HepG2 (cell line): ENCODE results near the gene CLCNKA. TPM values are rescaled to one million over a fixed set of nuclear protein-coding genes. Genes with fewer than 3 reads are reported as not detected.
"Not testable (repeated sequence)": the region's sequence is repeated elsewhere in the genome, so short reads cannot be mapped to it uniquely, and the experiment has no call there.

ENCODE experiments used
- ATAC-seq: fragments of 200-7000 bp; cut with Tn5 transposase; 3 replicates; pipeline ENCODE4 v1.9.1; 2020; ENCODE audit warnings: mild to moderate bottlenecking, moderate library complexity
- BruUV-seq: library from RNA; stranded (reverse); fragments of 400-500 nt; replicated peaks from 2 replicates; lab custom pipeline; 2021; lab: Mats Ljungman, UMichigan
- CTCF ChIA-PET: fragments of 300-600 bp; formaldehyde crosslinking; extraction: SDS; loops from one replicate; lab custom pipeline; 2021; ENCODE audit warnings: low total read pairs, inconsistent platforms, low intra/inter-chr PET ratio; lab: Yijun Ruan, JAX
- POLR2A ChIA-PET: fragments of 350-600 bp; sonication (Branson Sonifier 250); formaldehyde crosslinking; loops from one replicate; lab custom pipeline; 2020; ENCODE audit warnings: antibody characterized with exemption, inconsistent platforms; lab: Yijun Ruan, JAX
- DNase-seq: peaks from one replicate; pipeline ENCODE4 v3.0.0-alpha.2; 2015; ENCODE audit warnings: low spot score
- FAIRE-seq: peaks from 3 replicates; lab custom pipeline; 2011; peaks lifted over from hg19 to GRCh38; lab: Jason Lieb, UNC
- H2AFZ ChIP-seq: one replicate; pipeline ENCODE4 v1.6.1; 2011; ENCODE audit warnings: low read length, inconsistent platforms
- H3K27ac ChIP-seq: fragments of 300-600 bp; 3 replicates; pipeline ENCODE4 v1.8.0; 2011; ENCODE audit warnings: mixed run types, mild to moderate bottlenecking, mixed read lengths, low read length, inconsistent platforms; ENCODE audit not compliant: insufficient read depth; ENCODE audit errors: extremely low read length
- H3K27me3 ChIP-seq, 2 experiments: fragments of 200-600 bp in 1 of 2; 2 replicates in 1 of 2; 3 replicates in 1 of 2; pipeline versions ENCODE4 v1.6.0 to v1.8.0; 2011; ENCODE audit warnings: low read length in 2 of 2, mild to moderate bottlenecking in 2 of 2, moderate library complexity in 2 of 2, inconsistent platforms in 1 of 2; ENCODE audit not compliant: insufficient read depth in 2 of 2, control insufficient read depth in 1 of 2
- H3K36me3 ChIP-seq, 2 experiments: fragments of 200-600 bp in 1 of 2; replicated peaks in 1 of 2; 2 replicates in 1 of 2; 3 replicates in 1 of 2; pipeline versions ENCODE4 v1.5.1 to v1.8.0; 2011; ENCODE audit warnings: low read length in 2 of 2, inconsistent platforms in 1 of 2; ENCODE audit not compliant: insufficient read depth in 2 of 2, control insufficient read depth in 1 of 2
- H3K4me1 ChIP-seq: 2 replicates; pipeline ENCODE4 v1.5.1; 2012; ENCODE audit warnings: low read length, inconsistent platforms; ENCODE audit not compliant: insufficient read depth
- H3K4me2 ChIP-seq: 2 replicates; pipeline ENCODE4 v1.6.0; 2011; ENCODE audit warnings: low read depth, low read length, inconsistent platforms
- H3K4me3 ChIP-seq, 3 experiments: fragments of 200-600 bp in 1 of 3; sonication (generic), shearing (Covaris generic) in 1 of 3; replicated peaks in 1 of 3; 2 replicates each; pipeline ENCODE4 v1.5.1; 2011 to 2016; ENCODE audit warnings: low read length in 3 of 3, inconsistent platforms in 2 of 3, low read depth in 2 of 3, mild to moderate bottlenecking in 2 of 3, control low read depth in 1 of 3, mixed read lengths in 1 of 3; ENCODE audit not compliant: insufficient read depth in 1 of 3
- H3K79me2 ChIP-seq: one replicate; pipeline ENCODE4 v1.6.1; 2011; ENCODE audit warnings: low read length, inconsistent platforms; ENCODE audit not compliant: insufficient read depth
- H3K9ac ChIP-seq: 2 replicates; pipeline ENCODE4 v1.6.0; 2011; ENCODE audit warnings: mild to moderate bottlenecking, low read depth, low read length, inconsistent platforms; ENCODE audit not compliant: insufficient read depth
- H3K9me3 ChIP-seq: 2 replicates; pipeline ENCODE4 v1.5.1; 2012; ENCODE audit warnings: mild to moderate bottlenecking, low read length
- H4K20me1 ChIP-seq: 2 replicates; pipeline ENCODE4 v1.6.0; 2011; ENCODE audit warnings: inconsistent platforms, mild to moderate bottlenecking, low read length, moderate library complexity; ENCODE audit not compliant: insufficient read depth
- CEBPG ChIP-seq: IDR thresholded peaks from 2 replicates; pipeline ENCODE4 v1.6.1; 2016
- HHEX ChIP-seq: IDR thresholded peaks from 2 replicates; pipeline ENCODE4 v1.6.1; 2016; ENCODE audit warnings: control low read depth
- LCORL ChIP-seq, 2 experiments: fragments of 450-650 bp in 1 of 2; sonication (generic) in 1 of 2; formaldehyde crosslinking in 1 of 2; IDR thresholded peaks; 2 replicates each; pipeline versions ENCODE4 v1.5.0 to v1.6.1; 2017 to 2020; ENCODE audit warnings: antibody characterized with exemption in 1 of 2, missing genetic modification reagents in 1 of 2
- SOX5 ChIP-seq: IDR thresholded peaks from 2 replicates; pipeline ENCODE4 v1.6.1; 2016; ENCODE audit warnings: borderline replicate concordance
- THAP11 ChIP-seq: IDR thresholded peaks from 2 replicates; pipeline ENCODE4 v1.6.1; 2016; ENCODE audit warnings: missing biosample characterization, missing genetic modification reagents
- ZMYM3 ChIP-seq: sonication (generic); formaldehyde crosslinking; IDR thresholded peaks from 2 replicates; pipeline ENCODE4 v1.5.1; 2020; ENCODE audit warnings: mild to moderate bottlenecking, missing genetic modification reagents
- ZNF569 ChIP-seq: sonication (generic); formaldehyde crosslinking; IDR thresholded peaks from 2 replicates; pipeline ENCODE4 v1.5.0; 2020; ENCODE audit warnings: mild to moderate bottlenecking, missing genetic modification reagents, moderate library complexity, borderline replicate concordance
- ZNF629 ChIP-seq: sonication (generic); formaldehyde crosslinking; conservative IDR thresholded peaks from 2 replicates; pipeline ENCODE4 v1.5.0; 2020; ENCODE audit warnings: missing genetic modification reagents
- ZNF879 ChIP-seq: sonication (generic); formaldehyde crosslinking; IDR thresholded peaks from 2 replicates; pipeline ENCODE4 v1.8.1; 2023; ENCODE audit warnings: missing genetic modification reagents
- ZSCAN20 ChIP-seq: sonication (generic); formaldehyde crosslinking; IDR thresholded peaks from 2 replicates; pipeline ENCODE4 v1.4.0; 2020; ENCODE audit warnings: missing genetic modification reagents, mild to moderate bottlenecking, borderline replicate concordance
- WGBS: methylation state at CpG from one replicate; pipeline ENCODE4 v1.1.6; 2017; ENCODE audit warnings: low lambda C conversion rate; 5-methylcytosine and 5-hydroxymethylcytosine counted together
- in situ Hi-C: cut with HindIII; loops from 2 replicates; pipeline ENCODE4 v1.10.0; 2017; ENCODE audit warnings: low pct_unique_long_range_greater_than_20kb; ENCODE audit not compliant: extremely low pct_ligation_motif_present
- intact Hi-C: fragments of 100-400 bp; cut with micrococcal nuclease; formaldehyde crosslinking; loops from one replicate; pipeline ENCODE4 v1.10.0; 2022; ENCODE audit not compliant: unreplicated experiment
- polyA plus RNA-seq, 8 experiments: library from polyadenylated mRNA; depleted of rRNA in 3 of 8; stranded (reverse) in 7 of 8; unstranded in 1 of 8; fragments of >200 nt; fragmentation: Illumina TruSeq in 4 of 8; extraction: Trizol in 4 of 8; gene quantifications; 2 replicates each; pipeline versions ENCODE4 v1.2.1 to v1.2.3, GENCODE V29; 2011 to 2016; ENCODE audit warnings: low read depth in 4 of 8, missing spikeins in 1 of 8, mixed read lengths in 1 of 8; ENCODE audit not compliant: insufficient read depth in 1 of 8
- total RNA-seq, 5 experiments: library from RNA; depleted of rRNA; stranded (reverse); fragments of >200 nt; fragmentation: Illumina TruSeq; extraction: Trizol; gene quantifications; 2 replicates each; pipeline ENCODE4 v1.2.3, GENCODE V29; 2016; ENCODE audit warnings: low read depth in 1 of 5

The CLCNKA gene
- total and polyA plus RNA-seq, 2 of the 13 experiments (the other 11 are each of a cell fraction or from before 2014, with no cell fraction given) = 0.03 TPM; not detected in 1

GRCh38 chr1:16028237-16029002 is 6.6 kb downstream of the CLCNKA start (continued):
- TF ChIP-seq CEBPG (CRISPR knock-in tag) (no peak), ZNF879 (CRISPR knock-in tag) (no peak), HHEX (CRISPR knock-in tag) (no peak), ZSCAN20 (CRISPR knock-in tag) (no peak)

- H3K27me3 ChIP-seq = peaks cover 9 to 32% of the 10 kb centered on the region in 2 experiments; a peak in 4 of 5 replicates
- H3K9me3 ChIP-seq, BruUV-seq, POLR2A ChIA-PET, H2AFZ ChIP-seq, intact Hi-C loops, ATAC-seq, in situ Hi-C loops, H3K36me3 ChIP-seq, H3K4me3 ChIP-seq, DNase-seq, FAIRE-seq, H3K4me2 ChIP-seq, H3K9ac ChIP-seq, H4K20me1 ChIP-seq, H3K79me2 ChIP-seq, H3K27ac ChIP-seq, CTCF ChIA-PET: not testable (repeated sequence)
- 46% methylated on average over 8 of the region's 13 CpGs for WGBS
- H3K4me1 ChIP-seq = peaks cover 19% of the 10 kb centered on the region
These were observed 7.1 kb downstream of the CLCNKA start for GRCh38 chr1:16029003-16029268.

- Histone ChIP-seq H4K20me1 (peaks cover 3% of the 10 kb centered on the region; the same call in 1 of the 2 replicates), H3K36me3 (no peaks in the 10 kb centered on the region), H3K4me3 (no peak overlapping the region), H3K9ac (no peak overlapping the region), H3K27me3 (peaks cover 9 to 32% of the 10 kb centered on the region in 2 experiments; a peak in 4 of 5 replicates), H3K9me3 (no peaks in the 10 kb centered on the region), H3K27ac (no peak overlapping the region), H3K4me1 (peaks cover 19% of the 10 kb centered on the region), H3K4me2 (no peak overlapping the region), H2AFZ (no peak overlapping the region), H3K79me2 (no peaks in the 10 kb centered on the region)
- POLR2A ChIA-PET = no interaction called here
- ATAC-seq (no peak), FAIRE-seq (no peak), DNase-seq (no peak)
- no TSS peak for BruUV-seq
- intact Hi-C loops (no loop called here), in situ Hi-C loops (no loop called here)
- CTCF ChIA-PET = no interaction called here
- 60% methylated on average over 1 of the region's 1 CpG for WGBS
- TF ChIP-seq ZMYM3 (CRISPR knock-in tag) (peak; percentile 44; the same call in 1 of the 2 replicates), SOX5 (CRISPR knock-in tag) (no peak), ZNF629 (CRISPR knock-in tag) (peak; percentile 91), LCORL (IDR thresholded peaks at IDR 0.05) (peak; percentile 93), LCORL (CRISPR knock-in tag; IDR thresholded peaks at IDR 0.05) (no peak), ZNF569 (CRISPR knock-in tag) (no peak), THAP11 (CRISPR knock-in tag) (no peak)
These were observed 7.5 kb downstream of the CLCNKA start for GRCh38 chr1:16029288-16029687.
